WTC11 (cell line): ENCODE measurements around the gene CCDC198. TPM values are rescaled to one million over a fixed set of nuclear protein-coding genes. Genes with fewer than 3 reads are reported as not detected.

ENCODE experiments used
- ATAC-seq: fragments of 200-7000 bp; cut with Tn5 transposase; 2 replicates; pipeline ENCODE4 v1.10.0; 2021; ENCODE audit warnings: mild to moderate bottlenecking, moderate library complexity
- CTCF ChIA-PET: fragments of 300-600 bp; sonication (Branson Sonifier 250); formaldehyde crosslinking; loops from one replicate; lab custom pipeline; 2021; ENCODE audit warnings: antibody characterized with exemption; lab: Charles Lee
- POLR2A ChIA-PET: fragments of 350-600 bp; sonication (Branson Sonifier 250); formaldehyde crosslinking; loops from one replicate; lab custom pipeline; 2021; ENCODE audit warnings: antibody characterized with exemption; lab: Charles Lee
- DNase-seq: peaks from one replicate; pipeline ENCODE4 v3.0.0; 2021; ENCODE audit warnings: low spot score
- H3K27ac Mint-ChIP-seq: 2 replicates; pipeline ENCODE4 v1.8.0; 2021; ENCODE audit warnings: mixed read lengths
- H3K27me3 Mint-ChIP-seq: 2 replicates; pipeline ENCODE4 v1.8.0; 2021; ENCODE audit warnings: low read depth, mild to moderate bottlenecking, moderate library complexity, mixed read lengths
- H3K36me3 Mint-ChIP-seq: 2 replicates; pipeline ENCODE4 v1.8.0; 2021; ENCODE audit warnings: mixed read lengths
- H3K4me1 Mint-ChIP-seq: 2 replicates; pipeline ENCODE4 v1.8.0; 2022; ENCODE audit warnings: mixed read lengths
- H3K4me3 Mint-ChIP-seq: 2 replicates; pipeline ENCODE4 v1.8.0; 2021; ENCODE audit warnings: mild to moderate bottlenecking, moderate library complexity, mixed read lengths
- H3K9me3 Mint-ChIP-seq: 2 replicates; pipeline ENCODE4 v1.8.0; 2021; ENCODE audit warnings: mixed read lengths
- AR ChIP-seq: fragments of 250-450 bp; sonication (Bioruptor Pico); IDR thresholded peaks from 2 replicates; pipeline ENCODE4 v1.9.0; 2021; ENCODE audit warnings: mild to moderate bottlenecking
- ATF3 ChIP-seq: sonication (generic); formaldehyde crosslinking; conservative IDR thresholded peaks from 2 replicates; pipeline ENCODE4 v1.8.1; 2022; ENCODE audit warnings: mild to moderate bottlenecking, missing genetic modification reagents
- ATF6 ChIP-seq: sonication (generic); formaldehyde crosslinking; IDR thresholded peaks from 2 replicates; pipeline ENCODE4 v1.8.1; 2023; ENCODE audit warnings: mild to moderate bottlenecking, missing genetic modification reagents
- E2F5 ChIP-seq: sonication (generic); formaldehyde crosslinking; IDR thresholded peaks from 2 replicates; pipeline ENCODE4 v1.8.1; 2022; ENCODE audit warnings: mild to moderate bottlenecking, moderate library complexity, missing genetic modification reagents
- EMX1 ChIP-seq: fragments of 250-450 bp; sonication (Bioruptor Pico); IDR thresholded peaks from 2 replicates; pipeline ENCODE4 v1.8.0; 2021; ENCODE audit warnings: mild to moderate bottlenecking
- ERG ChIP-seq: fragments of 250-450 bp; sonication (Bioruptor Pico); IDR thresholded peaks from 2 replicates; pipeline ENCODE4 v1.8.0; 2021; ENCODE audit warnings: mild to moderate bottlenecking
- GABPB1 ChIP-seq: sonication (generic); formaldehyde crosslinking; IDR thresholded peaks from 2 replicates; pipeline ENCODE4 v1.8.1; 2023; ENCODE audit warnings: mild to moderate bottlenecking, missing genetic modification reagents
- GTF2I ChIP-seq: fragments of 250-450 bp; sonication (Bioruptor Pico); conservative IDR thresholded peaks from 2 replicates; pipeline ENCODE4 v1.4.0; 2021; ENCODE audit warnings: mild to moderate bottlenecking
- MYBL2 ChIP-seq: sonication (generic); formaldehyde crosslinking; IDR thresholded peaks from 2 replicates; pipeline ENCODE4 v1.8.1; 2023; ENCODE audit warnings: mild to moderate bottlenecking, moderate library complexity, missing genetic modification reagents
- NR1H2 ChIP-seq: sonication (generic); formaldehyde crosslinking; IDR thresholded peaks from 2 replicates; pipeline ENCODE4 v1.9.0; 2021; ENCODE audit warnings: mild to moderate bottlenecking, moderate library complexity, missing genetic modification reagents
- NR3C1 ChIP-seq: sonication (generic); formaldehyde crosslinking; conservative IDR thresholded peaks from 2 replicates; pipeline ENCODE4 v1.8.1; 2023; ENCODE audit warnings: low read depth, mild to moderate bottlenecking, missing genetic modification reagents
- PRRX2 ChIP-seq: fragments of 250-450 bp; sonication (Bioruptor Pico); IDR thresholded peaks from 2 replicates; pipeline ENCODE4 v1.8.0; 2021; ENCODE audit warnings: mild to moderate bottlenecking
- SMAD3 ChIP-seq: sonication (generic); formaldehyde crosslinking; IDR thresholded peaks from 2 replicates; pipeline ENCODE4 v1.8.0; 2022; ENCODE audit warnings: missing genetic modification reagents, mild to moderate bottlenecking, borderline replicate concordance
- STAT6 ChIP-seq: sonication (generic); formaldehyde crosslinking; conservative IDR thresholded peaks from 2 replicates; pipeline ENCODE4 v1.8.1; 2023; ENCODE audit warnings: mild to moderate bottlenecking, low read depth, missing genetic modification reagents, moderate library complexity
- TEAD1 ChIP-seq: sonication (generic); formaldehyde crosslinking; IDR thresholded peaks from 2 replicates; pipeline ENCODE4 v1.8.0; 2022; ENCODE audit warnings: mild to moderate bottlenecking, missing genetic modification reagents
- ZNF138 ChIP-seq: sonication (generic); formaldehyde crosslinking; conservative IDR thresholded peaks from 2 replicates; pipeline ENCODE4 v1.8.1; 2022; ENCODE audit warnings: mild to moderate bottlenecking, moderate library complexity, missing genetic modification reagents
- ZNF281 ChIP-seq: sonication (generic); formaldehyde crosslinking; IDR thresholded peaks from 2 replicates; pipeline ENCODE4 v1.8.0; 2023; ENCODE audit warnings: mild to moderate bottlenecking, missing genetic modification reagents
- ZNF423 ChIP-seq: fragments of 250-450 bp; sonication (Bioruptor Pico); IDR thresholded peaks from 2 replicates; pipeline ENCODE4 v2.1.2; 2022; ENCODE audit warnings: mild to moderate bottlenecking, moderate library complexity
- ZNF425 ChIP-seq: fragments of 250-450 bp; sonication (Bioruptor Pico); conservative IDR thresholded peaks from 2 replicates; pipeline ENCODE4 v1.9.0; 2021; ENCODE audit warnings: mild to moderate bottlenecking
- total RNA-seq: library from RNA; stranded (reverse); gene quantifications from 3 replicates; pipeline ENCODE4 v1.2.3, GENCODE V29; 2021

CCDC198 gene
- total RNA-seq, 1 experiment from 2014 or later = not detected

- TF ChIP-seq ERG (CRISPR knock-in tag) = no peak
- no peak for TF ChIP-seq GABPB1 (CRISPR knock-in tag)
- no peak for TF ChIP-seq ZNF138 (CRISPR knock-in tag)
- no peak for TF ChIP-seq GTF2I (CRISPR knock-in tag)
- TF ChIP-seq ZNF423 (CRISPR knock-in tag) = no peak
- TF ChIP-seq NR3C1 = no peak
- TF ChIP-seq, all 79 proteins: peak for 0
These were observed 2.0 kb downstream of the CCDC198 start (continued) for GRCh38 chr14:57491640-57492039.

- H3K27me3 Mint-ChIP-seq = no peaks in the 10 kb centered on the region
- no peaks in the 10 kb centered on the region for H3K9me3 Mint-ChIP-seq
- DNase-seq = no peak
- ChIA-PET CTCF (interaction anchor here (0.6 to 1.5 kb wide), 4 partner anchors 9 to 39 kb away, joined by 3 to 10 read pairs (median 4); no protein-coding TSS in a partner anchor), POLR2A (no interaction called here)
- TF ChIP-seq SMAD3 (CRISPR knock-in tag) = no peak
- TF ChIP-seq NR1H2 = no peak
- no peak for TF ChIP-seq EMX1
- no peak for TF ChIP-seq AR (CRISPR knock-in tag)
- TF ChIP-seq ZNF281 = no peak
- no peak for TF ChIP-seq ZNF425 (CRISPR knock-in tag)
- no peak for TF ChIP-seq PRRX2 (CRISPR knock-in tag)
- no peak for TF ChIP-seq MYBL2
- TF ChIP-seq ATF6 (CRISPR knock-in tag) = no peak
- no peak for TF ChIP-seq ATF3 (CRISPR knock-in tag)
- TF ChIP-seq TEAD1 (CRISPR knock-in tag) = no peak
- no peak for TF ChIP-seq E2F5 (CRISPR knock-in tag)
- TF ChIP-seq STAT6 (CRISPR knock-in tag) = no peak
- H3K4me1 Mint-ChIP-seq = peaks cover under 1% of the 10 kb centered on the region
- H3K27ac Mint-ChIP-seq = no peak overlapping the region
- no peak for ATAC-seq
- no peak overlapping the region for H3K4me3 Mint-ChIP-seq
- no peaks in the 10 kb centered on the region for H3K36me3 Mint-ChIP-seq
These were observed 5.9 kb downstream of the CCDC198 start for GRCh38 chr14:57487771-57488170.
